ENCODE results near the gene FGD3.
"Not testable (repeated sequence)": the region's sequence is repeated elsewhere in the genome, so short reads cannot be mapped to it uniquely, and the experiment has no call there.

The FGD3 gene

GRCh38 chr9:93010056-93010455 lies 62.7 kb downstream of the FGD3 start:
- no peak for DNase-seq

DNA sequence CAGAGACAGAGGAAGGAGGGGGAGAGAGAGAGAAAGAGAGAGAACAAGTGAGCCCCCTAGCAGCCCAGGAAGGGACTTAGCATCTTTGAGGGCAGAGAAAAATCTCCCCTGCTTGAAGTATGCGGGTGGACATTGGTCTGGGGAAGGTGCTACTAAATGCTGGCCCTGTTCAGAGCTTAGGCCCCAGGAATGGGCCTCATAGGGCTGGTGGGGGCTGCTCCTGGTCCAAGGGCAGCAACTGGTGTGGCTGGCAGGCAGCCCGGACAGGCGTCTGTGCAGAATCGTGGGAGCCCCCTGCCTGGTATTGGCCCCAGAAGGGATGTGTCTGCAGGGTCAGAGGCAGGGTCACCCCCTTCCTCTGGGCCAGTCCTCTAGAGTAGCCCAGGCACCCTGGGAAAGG lies 63.4 kb downstream of the FGD3 start:
- no peak for DNase-seq

- no peak for DNase-seq
Measured at GRCh38 chr9:93011114-93011513, 63.8 kb downstream of the FGD3 start.

DNA sequence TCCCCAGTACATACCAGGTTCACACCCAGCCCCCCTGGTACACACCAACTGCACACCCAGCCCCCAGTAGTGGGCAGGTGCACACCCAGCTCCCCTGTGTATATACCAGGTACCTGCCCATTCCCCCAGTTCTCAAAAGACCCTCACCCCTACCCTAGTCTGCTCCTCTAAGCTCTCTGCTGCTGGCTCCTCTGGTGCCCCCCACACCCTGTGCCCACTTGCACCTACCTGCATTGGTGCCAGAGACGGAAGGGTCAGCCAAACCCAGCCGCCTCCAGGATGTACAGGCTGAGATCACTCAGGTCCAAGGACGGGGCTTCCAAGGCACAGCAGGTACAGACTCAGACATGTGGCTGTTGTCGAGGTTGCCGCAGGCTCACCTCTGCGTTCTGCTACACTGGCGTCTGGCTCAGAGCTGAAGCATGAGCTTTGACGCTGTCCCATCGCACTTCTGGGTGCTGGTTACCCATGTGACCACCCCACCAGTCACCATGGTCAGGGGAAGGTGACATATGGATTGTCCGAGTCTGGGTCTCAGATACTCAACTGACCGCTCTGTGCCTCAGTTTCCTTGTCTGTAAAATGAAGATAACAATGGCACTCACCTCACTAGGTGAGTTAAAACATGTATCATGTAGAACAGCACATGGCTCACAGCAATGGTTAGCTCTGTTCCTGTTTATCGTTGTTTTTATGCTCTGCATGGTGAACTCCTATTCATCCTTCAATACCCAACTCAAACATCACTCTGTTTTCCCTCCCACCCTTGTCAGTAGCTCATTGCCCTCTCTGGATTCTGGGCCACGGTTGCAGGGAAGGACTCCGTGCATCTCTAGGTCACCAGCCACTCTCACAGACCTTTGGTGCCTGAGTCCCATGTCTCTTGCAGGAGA lies 65.9 kb downstream of the FGD3 start:
- DNase-seq: no peak

DNA sequence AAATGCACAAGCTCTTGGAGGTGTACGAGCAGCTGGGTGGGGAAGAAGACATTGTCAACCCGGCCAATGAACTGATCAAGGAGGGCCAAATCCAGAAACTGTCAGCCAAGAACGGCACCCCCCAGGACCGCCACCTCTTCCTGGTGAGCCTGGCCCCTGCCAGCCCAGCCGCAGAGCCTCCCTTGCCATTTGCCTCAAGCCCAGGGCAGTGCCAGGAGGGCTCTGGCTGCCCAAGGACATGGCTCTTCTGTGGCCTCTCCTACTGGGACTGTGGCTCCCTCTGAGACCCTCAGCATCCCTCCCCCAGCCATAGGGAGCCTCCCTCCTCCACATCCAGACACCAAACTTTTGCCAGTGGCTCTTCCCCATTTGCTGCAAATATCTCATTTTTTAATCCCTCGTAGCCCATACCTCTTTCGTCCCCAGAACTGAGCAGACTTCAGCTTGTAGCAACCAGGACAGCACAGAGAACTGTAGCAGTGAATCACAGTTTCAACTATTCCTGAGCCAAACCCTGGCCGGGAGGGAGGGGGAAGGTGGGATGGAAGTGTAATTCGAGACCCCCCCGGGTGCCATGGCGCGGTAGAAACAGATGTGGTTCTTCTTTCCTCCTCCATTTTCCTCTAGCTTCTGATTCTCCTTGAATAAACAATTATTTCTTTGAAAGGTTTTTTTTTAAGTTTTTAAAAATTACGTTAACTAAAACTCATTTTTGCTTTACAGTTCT lies 66.7 kb downstream of the FGD3 start:
- DNase-seq: no peak

DNA sequence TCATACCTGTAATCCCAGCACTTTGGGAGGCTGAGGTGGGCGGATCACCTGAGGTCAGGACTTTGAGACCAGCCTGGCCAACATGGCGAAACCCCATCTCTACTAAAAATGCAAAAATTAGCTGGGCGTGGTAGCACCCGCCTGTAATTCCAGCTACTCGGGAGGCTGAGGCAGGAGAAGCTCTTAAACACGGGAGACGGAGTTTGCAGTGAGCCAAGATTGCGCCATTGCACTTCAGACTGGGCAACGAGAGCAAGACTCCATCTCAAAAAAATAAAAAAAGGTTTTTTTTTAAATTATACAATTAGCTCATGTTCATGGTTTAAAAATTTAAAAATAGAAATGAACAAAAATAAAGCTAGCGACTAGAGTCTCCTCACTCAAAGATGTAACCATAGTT lies 67.9 kb downstream of the FGD3 start:
- not testable (repeated sequence) for DNase-seq

DNA sequence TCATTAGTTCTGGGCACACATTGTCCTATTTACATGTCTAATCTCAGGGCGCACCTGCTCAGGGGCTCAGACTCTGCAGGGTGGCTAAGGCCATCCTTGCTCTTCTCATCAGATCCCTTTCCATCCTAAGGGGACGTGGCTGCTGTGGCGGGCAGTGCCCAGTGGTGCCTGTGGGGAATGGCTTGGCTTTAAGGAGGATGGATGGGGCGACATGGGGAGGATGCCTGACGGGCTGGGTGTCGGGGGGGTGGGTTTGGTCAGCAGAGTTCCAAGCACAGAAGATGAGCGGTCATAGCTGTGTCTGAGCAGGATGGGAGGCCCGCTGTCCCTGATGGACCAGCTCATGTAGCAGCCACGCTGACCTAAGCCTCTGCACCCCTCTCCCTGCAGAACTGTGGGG lies 70.3 kb downstream of the FGD3 start:
- no peak for DNase-seq

- no peak for DNase-seq
Measured at GRCh38 chr9:93020151-93020550, 72.8 kb downstream of the FGD3 start.

- DNase-seq: peak in 2 of 5 donors; percentile 57 to 92
Measured at GRCh38 chr9:93020771-93021670, 73.7 kb downstream of the FGD3 start.

DNA sequence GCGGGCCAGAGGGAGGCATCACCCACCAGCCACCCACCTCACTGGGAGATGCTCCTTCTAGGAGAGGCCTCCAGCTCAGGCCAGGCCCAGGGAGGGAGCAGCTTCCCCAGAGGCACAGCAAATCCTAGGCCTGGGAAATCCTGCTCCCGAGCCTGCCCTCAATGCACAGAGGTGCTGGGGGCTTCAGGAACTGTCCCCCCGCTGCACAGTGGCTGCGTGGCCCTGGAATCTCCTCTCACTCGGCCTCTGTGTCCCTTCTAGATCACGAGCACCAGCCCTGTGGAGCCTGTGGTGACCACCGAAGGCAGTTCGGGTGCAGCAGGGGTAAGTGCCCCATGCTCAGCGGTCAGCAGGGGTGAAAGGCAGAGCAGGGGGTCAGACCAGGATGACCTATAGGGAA lies 74.7 kb downstream of the FGD3 start:
- DNase-seq: no peak

DNA sequence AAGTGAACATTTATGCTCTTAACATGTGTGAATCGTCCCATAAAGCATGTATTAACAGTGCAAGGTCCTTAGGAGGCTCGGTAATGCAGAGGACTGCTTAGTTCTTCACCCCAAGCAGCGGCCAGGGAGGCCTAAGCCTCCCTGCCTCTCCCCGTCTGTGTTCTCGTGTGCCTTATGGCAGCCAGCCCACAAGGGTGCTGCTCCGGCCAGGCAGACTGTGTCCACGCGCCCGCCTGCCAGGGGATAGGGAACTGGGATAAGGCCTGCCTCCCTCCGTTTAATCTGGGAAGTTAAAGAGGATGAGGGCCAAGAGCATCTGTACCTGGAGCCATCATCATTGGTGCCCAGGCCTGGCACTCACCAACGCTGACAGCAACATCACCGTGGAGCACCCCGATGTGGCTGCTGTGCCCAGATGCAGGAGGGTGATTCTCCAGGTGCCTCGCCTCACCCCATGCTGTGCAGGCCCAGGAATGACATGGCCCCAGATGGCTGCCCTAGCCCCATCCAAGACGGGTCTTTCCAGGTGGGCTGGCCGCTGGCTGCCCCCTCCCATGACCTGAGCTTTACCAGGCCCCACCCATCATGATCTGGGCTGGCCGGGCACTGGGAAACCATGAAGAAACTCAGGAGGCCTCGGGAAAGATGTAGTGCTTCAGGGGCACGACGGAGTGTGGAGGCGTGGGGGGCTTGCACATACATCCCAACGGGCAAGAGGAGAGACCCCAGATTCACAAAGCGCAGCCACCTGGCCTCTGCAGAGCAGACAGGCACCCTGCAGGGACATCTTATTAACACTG lies 75.6 kb downstream of the FGD3 start:
- DNase-seq: no peak

GRCh38 chr9:93023521-93023815 lies 76.1 kb downstream of the FGD3 start:
- no peak for DNase-seq

DNA sequence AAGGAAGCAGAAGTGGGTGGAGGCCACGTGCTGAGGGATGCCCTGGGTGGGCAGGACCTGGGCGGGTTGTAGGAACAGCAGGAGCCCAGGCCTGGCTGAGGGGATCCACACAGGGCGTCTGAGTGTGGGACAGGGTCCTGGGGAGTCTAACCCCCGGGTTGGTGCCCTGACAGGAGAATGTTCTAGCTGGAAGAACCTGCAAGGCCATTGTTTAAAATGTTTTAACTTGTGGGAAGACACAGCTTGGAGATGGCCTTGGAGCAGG lies 77.3 kb downstream of the FGD3 start:
- DNase-seq: no peak

GRCh38 chr9:93024986-93025630 lies 77.8 kb downstream of the FGD3 start:
- DNase-seq: peak in 1 of 5 donors; percentile 45

GRCh38 chr9:93025736-93026135 lies 78.4 kb downstream of the FGD3 start:
- DNase-seq: no peak

DNA sequence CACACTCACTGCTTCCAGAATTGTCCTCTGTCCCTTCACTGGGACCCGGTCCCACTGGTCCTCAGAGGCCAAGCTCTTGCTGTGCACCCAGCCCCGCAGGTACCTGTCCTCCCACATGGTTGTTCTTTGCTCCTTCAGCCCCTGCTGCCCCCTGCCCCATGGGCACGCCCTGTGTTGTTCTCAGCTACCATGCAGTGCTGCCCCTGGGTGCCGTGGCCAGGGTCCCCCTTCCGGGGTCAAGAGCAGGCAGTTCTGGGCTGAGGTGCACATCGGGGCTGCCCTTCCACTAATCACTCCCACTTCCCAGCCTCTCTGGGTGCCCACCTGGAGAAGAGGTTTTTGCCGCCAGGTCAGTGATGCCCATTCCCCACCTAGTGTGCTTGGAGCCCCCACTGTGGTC lies 79.3 kb downstream of the FGD3 start:
- no peak for DNase-seq

- DNase-seq: no peak
Measured at GRCh38 chr9:93027750-93028149, 80.4 kb downstream of the FGD3 start.

DNA sequence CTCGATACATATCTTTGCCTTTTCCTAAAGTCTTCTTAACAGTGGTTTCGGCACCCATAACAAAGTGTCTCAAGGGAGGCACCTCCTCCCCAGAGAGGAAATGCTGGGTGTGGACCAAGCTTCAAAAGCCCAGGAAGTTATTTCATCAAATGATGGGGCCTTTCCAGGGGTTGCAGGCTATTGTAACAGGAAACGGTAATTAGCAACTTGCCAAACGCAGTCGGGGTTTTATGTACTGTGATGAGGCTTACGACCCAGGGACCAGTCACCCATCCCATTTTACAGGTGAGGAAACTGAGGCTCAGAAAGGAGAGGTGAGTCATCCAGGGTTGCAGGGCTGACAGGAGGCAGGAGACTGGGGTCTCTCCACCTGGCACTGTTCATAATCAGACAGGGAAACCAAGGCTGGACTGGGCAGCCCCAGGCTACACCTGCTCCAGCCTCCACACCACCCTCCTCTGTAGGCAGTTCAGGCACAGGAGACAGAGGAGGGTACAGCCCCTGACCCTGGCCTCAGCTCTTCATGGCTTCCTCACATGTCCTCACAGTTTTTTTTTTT lies 81.2 kb downstream of the FGD3 start:
- DNase-seq: peak; percentile 40 to 92 (median 64)

- no peak for DNase-seq
Measured at GRCh38 chr9:93030642-93031628, 83.6 kb downstream of the FGD3 start.

DNA sequence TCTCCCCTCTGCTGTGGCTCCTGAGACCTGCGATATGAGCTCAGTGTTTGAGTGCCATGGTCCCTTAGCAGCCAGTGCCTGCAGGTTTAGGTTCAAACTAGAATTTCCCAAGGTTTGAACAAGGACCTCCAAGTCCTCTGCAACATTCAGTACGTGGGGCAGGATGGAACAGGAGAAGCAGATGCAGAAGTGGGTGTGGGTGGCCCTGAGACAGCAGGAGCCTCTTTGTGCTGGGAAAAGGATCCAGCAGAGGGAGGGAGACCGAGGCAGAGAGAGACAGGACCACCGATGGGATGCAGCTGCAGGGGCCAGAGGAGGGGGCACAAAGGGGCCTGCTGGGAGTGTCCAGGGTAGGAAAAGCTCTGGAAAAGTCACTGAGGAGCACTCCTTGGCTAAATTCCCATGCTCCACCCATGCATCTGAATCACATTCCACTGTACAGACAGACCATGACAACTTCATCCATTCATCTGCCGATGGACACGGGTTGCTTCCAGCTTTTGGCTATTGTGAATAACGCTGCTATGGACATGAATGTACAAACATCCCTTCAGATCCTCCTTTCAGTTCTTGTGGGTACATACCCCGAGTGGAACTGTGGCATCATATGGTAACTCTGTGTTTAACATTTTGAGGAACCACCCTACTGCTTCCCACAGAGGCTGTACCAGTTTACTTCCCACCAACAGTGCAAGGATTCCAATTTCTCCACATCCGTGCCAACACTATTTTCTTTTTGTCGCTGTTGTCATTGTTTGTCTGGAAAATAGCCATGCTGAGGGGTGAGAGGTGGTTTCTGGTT lies 84.5 kb downstream of the FGD3 start:
- DNase-seq: no peak

Data from T-helper 1 cell (primary cell).